ENCODE measurements around the gene MARK2.

MARK2 gene

GRCh38 chr11:63911440-63911839 is 72.5 kb downstream of the MARK2 start:
- no peak for DNase-seq

- DNase-seq, result no peak
Observed at GRCh38 chr11:63911876-63912275, 73.0 kb downstream of the MARK2 start.

DNA sequence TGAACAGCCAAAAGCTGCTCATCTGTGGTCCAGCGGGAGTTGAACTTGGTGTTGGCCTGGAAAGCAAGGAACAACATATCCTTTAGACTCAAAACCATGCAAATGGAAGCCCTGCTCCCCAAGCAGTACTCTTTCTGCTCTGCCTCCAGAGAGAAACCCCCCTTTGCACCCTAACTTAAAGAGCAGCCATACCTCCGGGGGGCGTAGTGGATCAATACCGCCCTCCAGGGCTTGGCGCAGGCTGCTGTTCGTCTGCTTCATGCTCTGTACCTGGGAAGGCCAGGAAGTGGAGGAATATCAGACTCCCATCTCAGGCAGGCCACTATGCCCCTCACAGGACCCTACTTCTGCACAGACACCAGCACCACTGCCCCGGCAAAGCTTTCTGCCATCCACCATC is 73.8 kb downstream of the MARK2 start:
- no peak for DNase-seq

- DNase-seq, result no peak
Observed at GRCh38 chr11:63913866-63914830, 75.2 kb downstream of the MARK2 start.

- no peak for DNase-seq
Observed at GRCh38 chr11:63914896-63915691, 76.2 kb downstream of the MARK2 start.

DNA sequence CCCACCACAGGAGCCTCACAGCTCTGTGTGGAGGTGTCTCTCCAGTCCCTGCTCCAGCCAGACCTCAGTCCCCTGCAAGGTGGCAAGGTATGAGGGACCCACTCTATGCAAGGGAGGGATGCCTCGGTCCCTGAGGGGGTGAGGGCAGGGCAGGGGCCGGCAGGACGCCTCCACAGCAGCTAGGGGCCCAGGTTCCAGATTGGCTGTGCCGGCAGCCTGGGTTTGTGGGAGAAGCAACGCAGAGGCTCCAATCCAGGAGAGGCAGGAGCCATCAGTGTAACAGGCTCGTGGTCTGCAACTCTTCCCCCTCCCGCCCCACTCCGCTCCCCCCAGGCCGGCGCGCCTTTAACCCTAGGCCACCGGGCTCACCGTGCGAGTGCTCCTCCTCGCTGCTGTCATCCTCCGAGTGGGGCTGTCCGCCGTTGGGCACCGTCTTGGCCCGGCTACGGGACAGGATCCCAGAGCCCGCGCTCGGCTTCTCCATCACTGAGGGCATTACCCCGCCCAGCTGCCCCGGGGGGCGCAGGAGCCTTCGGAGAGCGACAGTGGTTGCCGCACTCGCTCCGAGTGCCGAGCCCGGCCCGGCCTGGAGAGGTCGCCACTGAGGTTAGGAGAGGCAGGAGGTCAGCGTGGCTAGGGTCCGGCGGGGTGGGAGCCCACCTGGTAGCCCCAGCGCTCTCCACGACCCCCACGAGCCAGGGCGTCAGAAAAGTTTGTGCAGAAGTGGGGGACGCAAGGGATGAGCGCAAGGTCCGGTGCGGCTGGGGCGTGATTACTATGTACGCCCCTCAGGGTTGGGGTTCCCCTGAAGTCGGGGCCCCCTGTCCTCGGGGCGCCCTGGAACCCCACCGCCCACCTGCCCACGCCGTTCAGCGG is 77.3 kb downstream of the MARK2 start:
- no peak for DNase-seq

GRCh38 chr11:63916837-63917691 is 78.2 kb downstream of the MARK2 start, which contains the start of gene RCOR2:
Gene RCOR2 (minus strand): TSS chr11:63917164. CDS start chr11:63916456, 708 bp downstream.
- DNase-seq, result peak; percentile 43

DNA sequence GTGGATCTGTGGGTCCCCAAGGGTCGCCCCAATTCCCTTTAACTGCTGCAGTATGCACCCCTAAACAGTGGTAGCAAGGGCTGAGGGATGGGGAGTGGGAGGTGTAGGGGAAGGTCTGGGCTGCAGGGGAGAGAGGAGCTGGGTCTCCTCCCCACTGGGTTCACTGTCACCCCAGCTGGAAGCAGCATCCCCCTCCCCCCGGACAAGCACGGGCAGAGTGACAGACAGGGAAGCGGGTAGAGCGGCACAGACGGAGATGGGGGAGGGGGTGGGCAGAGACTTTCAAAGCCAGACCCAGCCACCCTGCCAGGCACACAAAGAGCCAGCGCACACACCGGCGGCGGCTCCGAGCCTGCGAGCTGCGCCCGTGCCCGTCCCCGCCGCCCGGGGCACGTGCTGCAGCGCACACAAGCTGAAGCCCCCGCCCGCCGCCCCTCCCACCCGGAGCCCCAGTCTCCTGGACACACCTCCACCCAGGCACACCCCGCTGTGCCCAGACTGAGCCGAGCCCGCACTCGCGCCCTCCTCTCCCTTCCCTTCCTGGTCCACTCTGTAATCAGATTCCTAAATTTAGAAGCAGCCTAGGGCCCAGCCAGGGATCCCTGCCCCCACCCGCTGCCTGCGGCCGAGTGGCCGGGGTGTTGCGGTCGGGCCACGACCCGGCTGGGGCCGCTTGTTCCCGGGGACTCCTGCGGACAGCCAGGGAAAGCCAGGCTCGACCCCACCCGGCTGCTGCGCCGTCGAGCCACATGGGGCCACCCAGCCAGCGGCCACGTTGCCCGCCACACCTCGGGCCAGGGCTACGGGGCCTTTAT is 79.0 kb downstream of the MARK2 start:
- no peak for DNase-seq

- DNase-seq, result no peak
Observed at GRCh38 chr11:63918507-63919191, 79.7 kb downstream of the MARK2 start.

- no peak for DNase-seq
Observed at GRCh38 chr11:63919267-63920125, 80.6 kb downstream of the MARK2 start.

GRCh38 chr11:63920126-63920938 is 81.4 kb downstream of the MARK2 start:
- no peak for DNase-seq

DNA sequence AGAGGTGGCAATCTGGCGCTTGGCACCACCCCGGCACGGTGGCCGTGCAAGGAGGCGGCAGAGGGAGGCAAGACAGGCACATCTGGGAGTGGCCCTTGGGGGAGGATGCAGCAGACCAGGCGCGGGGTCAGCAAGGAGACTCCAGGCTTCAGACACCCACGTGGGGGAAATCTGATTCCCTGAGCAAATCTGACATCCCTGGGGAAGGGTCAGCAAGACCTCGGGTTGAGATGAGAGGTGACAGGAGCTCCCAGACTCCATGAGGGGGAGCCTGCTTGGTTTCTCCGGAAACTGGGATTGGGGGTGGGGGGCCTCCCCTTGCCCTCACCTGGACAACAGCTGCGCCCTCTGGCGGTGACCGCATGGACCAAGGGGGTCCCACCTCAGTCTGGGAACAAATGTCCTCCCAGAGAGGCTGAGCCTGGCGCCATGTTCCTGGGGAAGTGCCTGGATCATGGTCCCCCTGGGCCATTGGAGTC is 82.1 kb downstream of the MARK2 start:
- no peak for DNase-seq

- DNase-seq, result no peak
Observed at GRCh38 chr11:63922673-63923192, 83.8 kb downstream of the MARK2 start.

DNA sequence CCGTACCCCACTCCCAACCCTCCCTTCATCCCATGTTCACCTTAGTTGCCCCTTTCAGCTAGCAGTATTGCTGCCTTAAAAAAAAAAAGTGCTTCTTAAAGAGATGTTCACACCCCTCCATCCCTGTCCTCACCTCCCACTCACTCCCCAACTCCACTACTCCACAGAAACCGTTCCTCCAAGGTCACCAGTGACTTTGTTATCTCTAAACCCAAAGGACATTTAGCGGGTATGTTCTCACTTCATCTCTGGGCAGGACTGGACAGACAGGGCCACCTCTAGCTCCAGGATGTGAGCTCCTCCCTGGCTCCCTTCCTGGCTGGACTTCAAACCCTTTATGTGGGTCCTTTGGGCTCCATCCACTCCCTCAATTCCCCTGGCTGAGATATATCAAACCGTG is 84.4 kb downstream of the MARK2 start:
- DNase-seq, result no peak

GRCh38 chr11:63929616-63930015 is 90.7 kb downstream of the MARK2 start:
- no peak for DNase-seq

GRCh38 chr11:63931045-63931444 is 92.1 kb downstream of the MARK2 start:
- DNase-seq, result no peak

DNA sequence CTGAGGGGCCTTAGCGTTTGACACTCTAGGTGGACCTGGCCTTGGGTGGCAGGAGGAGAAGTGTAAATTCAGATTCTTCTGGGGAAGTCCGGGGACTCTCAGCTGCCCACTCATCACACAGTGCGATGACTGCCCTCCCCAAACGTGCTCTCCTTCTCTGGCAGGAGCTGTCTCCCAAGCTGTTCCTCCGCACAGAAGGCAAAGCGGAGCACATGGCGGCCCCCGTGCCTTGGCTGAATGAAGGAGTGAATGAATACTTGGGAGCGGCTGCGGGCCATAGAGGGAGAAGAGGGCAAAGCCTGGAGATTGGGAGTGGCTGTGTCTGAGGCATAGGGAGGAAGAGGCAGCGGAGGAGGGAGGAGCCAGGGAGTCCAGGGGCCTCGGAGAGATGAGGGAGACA is 93.0 kb downstream of the MARK2 start:
- no peak for DNase-seq

GRCh38 chr11:63933459-63933858 is 94.5 kb downstream of the MARK2 start:
- DNase-seq, result no peak
